ENCODE measurements around the gene WDR81.
A peak's percentile ranks its signal among the peaks of the same experiment; 100 is the strongest.

Gene WDR81

GRCh38 chr17:1785930-1786329 lies 61.4 kb downstream of the WDR81 start:
- peak; percentile 33 for DNase-seq

GRCh38 chr17:1786708-1787107 lies 62.2 kb downstream of the WDR81 start:
- no peak for DNase-seq

GRCh38 chr17:1787301-1787902 lies 62.9 kb downstream of the WDR81 start:
- DNase-seq: no peak

Data from activated effector memory CD4-positive, alpha-beta T cell treated with anti-CD3 and anti-CD28 coated beads, Interleukin-2, amount 50 U/mL, for 16 hours (primary cell).